Activated gamma-delta T cell (primary cell): ENCODE measurements around the gene OSBP2.
"Not testable (repeated sequence)": the region's sequence is repeated elsewhere in the genome, so short reads cannot be mapped to it uniquely, and the experiment has no call there.

Experiments used
- DNase-seq: peaks from one replicate; lab custom pipeline; 2025; lab: John Stamatoyannopoulos, UW

The OSBP2 gene

GRCh38 chr22:30676565-30676964 lies 18.1 kb upstream of the OSBP2 start:
- DNase-seq, result not testable (repeated sequence)

- DNase-seq, result not testable (repeated sequence)
Observed at GRCh38 chr22:30679895-30680690, 14.6 kb upstream of the OSBP2 start.

GRCh38 chr22:30680991-30681770 lies 13.5 kb upstream of the OSBP2 start:
- DNase-seq, result no peak

- no peak for DNase-seq
Observed at GRCh38 chr22:30681831-30682230, 12.8 kb upstream of the OSBP2 start.

- no peak for DNase-seq
Observed at GRCh38 chr22:30685178-30685577, 9.5 kb upstream of the OSBP2 start.

- DNase-seq, result no peak
Observed at GRCh38 chr22:30687358-30687757, 7.3 kb upstream of the OSBP2 start.

GRCh38 chr22:30689622-30690021 lies 5.1 kb upstream of the OSBP2 start:
- DNase-seq, result no peak

GRCh38 chr22:30691204-30691603 lies 3.5 kb upstream of the OSBP2 start:
- no peak for DNase-seq

- peak; percentile 30 for DNase-seq
Observed at GRCh38 chr22:30694171-30694639, 469 bp upstream of the OSBP2 start.

- DNase-seq, result no peak
Observed at GRCh38 chr22:30695351-30695851, 727 bp downstream of the OSBP2 start.

- no peak for DNase-seq
Observed at GRCh38 chr22:30695871-30696655, 1.4 kb downstream of the OSBP2 start.

- DNase-seq, result no peak
Observed at GRCh38 chr22:30697975-30698374, 3.3 kb downstream of the OSBP2 start.

GRCh38 chr22:30701872-30702271 lies 7.2 kb downstream of the OSBP2 start:
- DNase-seq, result no peak

- DNase-seq, result no peak
Observed at GRCh38 chr22:30702856-30703255, 8.2 kb downstream of the OSBP2 start.

- no peak for DNase-seq
Observed at GRCh38 chr22:30704978-30705377, 10.3 kb downstream of the OSBP2 start.

- DNase-seq, result no peak
Observed at GRCh38 chr22:30705710-30706651, 11.3 kb downstream of the OSBP2 start.

- not testable (repeated sequence) for DNase-seq
Observed at GRCh38 chr22:30709980-30710379, 15.3 kb downstream of the OSBP2 start.

- no peak for DNase-seq
Observed at GRCh38 chr22:30712094-30712493, 17.4 kb downstream of the OSBP2 start.

- DNase-seq, result no peak
Observed at GRCh38 chr22:30714062-30714461, 19.4 kb downstream of the OSBP2 start.

- DNase-seq, result no peak
Observed at GRCh38 chr22:30717331-30717921, 22.8 kb downstream of the OSBP2 start.
